Astrocyte (in vitro differentiated cells and primary cell): ENCODE data around the gene SAA1.

Experiments used
- CTCF ChIP-seq: IDR thresholded peaks from 2 replicates; pipeline ENCODE4 v1.5.1; 2011; ENCODE audit warnings: low read depth, mild to moderate bottlenecking, inconsistent platforms, low read length, moderate library complexity; ENCODE audit not compliant: insufficient read depth
- EZH2 ChIP-seq: IDR thresholded peaks from 2 replicates; pipeline ENCODE4 v1.6.1; 2012; ENCODE audit warnings: mild to moderate bottlenecking, low read length, inconsistent platforms; ENCODE audit not compliant: insufficient read depth

- TF ChIP-seq EZH2 (no peak), CTCF (no peak)
Observed at GRCh38 chr11:18248561-18248960, 17.5 kb upstream of the SAA1 start, which contains the start of gene SAA2.
